Lower leg skin (tissue), 3 donors: ENCODE results near the gene RAD51B.

Experiments
- CTCF ChIP-seq, 3 donors: fragments of 450-650 bp; IDR thresholded peaks; one replicate each; pipeline ENCODE4 v1.5.1; 2016; ENCODE audit warnings: antibody characterized with exemption in 3 of 3, mild to moderate bottlenecking in 3 of 3, moderate library complexity in 2 of 3
- POLR2A ChIP-seq, 2 donors: fragments of 450-650 bp; IDR thresholded peaks; one replicate each; pipeline ENCODE4 v1.6.1; 2016 to 2017; ENCODE audit warnings: antibody characterized with exemption in 2 of 2, mild to moderate bottlenecking in 1 of 2, moderate library complexity in 1 of 2

- TF ChIP-seq CTCF (IDR thresholded peaks at IDR 0.05) = no peak
- TF ChIP-seq POLR2A (IDR thresholded peaks at IDR 0.05) = no peak
These were observed 814.8 kb downstream of the RAD51B start for GRCh38 chr14:68634332-68634731.
